Gastrocnemius medialis (tissue), 4 donors: ENCODE results near the gene CACTIN.

Experiments
- CTCF ChIP-seq, 5 experiments: fragments of 450-650 bp in 3 of 5; fragments of 200-600 bp in 2 of 5; sonication (generic) in 2 of 5; IDR thresholded peaks in 4 of 5; conservative IDR thresholded peaks in 1 of 5; 1 replicate in 4 of 5; 2 replicates in 1 of 5; pipeline ENCODE4 v1.5.1; 2016 to 2019; ENCODE audit warnings: antibody characterized with exemption in 5 of 5, mild to moderate bottlenecking in 3 of 5, moderate library complexity in 3 of 5
- POLR2A ChIP-seq, 2 donors: fragments of 450-650 bp; IDR thresholded peaks; one replicate each; pipeline ENCODE4 v1.6.1; 2017; ENCODE audit warnings: antibody characterized with exemption in 2 of 2, mild to moderate bottlenecking in 2 of 2, moderate library complexity in 2 of 2

GRCh38 chr19:3674784-3675543 is 48.4 kb upstream of the CACTIN start:
- no peak for TF ChIP-seq CTCF (IDR thresholded peaks at IDR 0.05 in 4 of 5, conservative IDR thresholded peaks at IDR 0.05 in 1 of 5)
- TF ChIP-seq POLR2A (IDR thresholded peaks at IDR 0.05) = no peak
